ENCODE results near the gene KCNIP3. TPM values are rescaled to one million over a fixed set of nuclear protein-coding genes. Genes with fewer than 3 reads are reported as not detected.

KCNIP3 gene
- polyA plus RNA-seq, 1 of the 3 experiments (the other 2 are of a cell fraction): 0.97 TPM

GRCh38 chr2:95381212-95382191 lies 84.4 kb downstream of the KCNIP3 start:
- H3K9me3 ChIP-seq: no peaks in the 10 kb centered on the region
- no peak overlapping the region for H3K9ac ChIP-seq
- no peaks in the 10 kb centered on the region for H4K20me1 ChIP-seq (ENCODE audit: insufficient read depth)
- no peaks in the 10 kb centered on the region for H3F3A ChIP-seq (replicated peaks; ENCODE audit: insufficient read depth)
- H3K79me2 ChIP-seq (ENCODE audit: insufficient read depth): no peaks in the 10 kb centered on the region
- H3K4me3 ChIP-seq (ENCODE audit: low read depth in 2 of 2, low read length in 1 of 2): no peak overlapping the region
- ChIA-PET POLR2A (no interaction called here), CTCF (interaction anchor here (1.2 kb wide), 1 partner anchor 8 kb away, joined by 4 read pairs; no protein-coding TSS in a partner anchor)
- H3K9me2 ChIP-seq: no peaks in the 10 kb centered on the region
- no peak overlapping the region for H3K27ac ChIP-seq (ENCODE audit: low read depth in 2 of 2, low read length in 1 of 2)
- TF ChIP-seq RXRA (IDR thresholded peaks at IDR 0.05; ENCODE audit: borderline replicate concordance, low read depth): no peak
- TF ChIP-seq POLR2AphosphoS5 (IDR thresholded peaks at IDR 0.05; ENCODE audit: low read depth, low read length): no peak
- no peak for TF ChIP-seq IRF3 (IDR thresholded peaks at IDR 0.05; ENCODE audit: low read depth, low read length)
- no peak for TF ChIP-seq EP300 (IDR thresholded peaks at IDR 0.05; ENCODE audit: borderline replicate concordance in 1 of 2, low read depth in 1 of 2, low read length in 1 of 2)
- no peak for TF ChIP-seq RFX5 (IDR thresholded peaks at IDR 0.05; ENCODE audit: low read length)
- TF ChIP-seq SIN3A (IDR thresholded peaks at IDR 0.05; ENCODE audit: borderline replicate concordance, low read depth, low read length): no peak
- TF ChIP-seq CHD2 (IDR thresholded peaks at IDR 0.05; ENCODE audit: low read length, partially characterized antibody): no peak
- TF ChIP-seq ZBTB33 (IDR thresholded peaks at IDR 0.05; ENCODE audit: borderline replicate concordance, low read depth): no peak
- no peak for TF ChIP-seq GATA2 (CRISPR knock-in tag; IDR thresholded peaks at IDR 0.05)
- TF ChIP-seq MAX (IDR thresholded peaks at IDR 0.05; ENCODE audit: low read depth): no peak
- H2AFZ ChIP-seq (ENCODE audit: low read depth): no peak overlapping the region
- no peaks in the 10 kb centered on the region for H3K36me3 ChIP-seq (replicated peaks in 1 of 2; ENCODE audit: control insufficient read depth in 1 of 2, insufficient read depth in 2 of 2, low read length in 1 of 2)
- WGBS (ENCODE audit: low lambda C conversion rate): 47% methylated on average over 20 of the region's 22 CpGs
- H3K27me3 ChIP-seq (ENCODE audit: insufficient read depth): no peaks in the 10 kb centered on the region; the same call in 1 of the 2 replicates
- no peak overlapping the region for H3K4me2 ChIP-seq
- no peaks in the 10 kb centered on the region for H3K4me1 ChIP-seq (ENCODE audit: control insufficient read depth in 1 of 2, insufficient read depth in 2 of 2, low read depth in 1 of 2, low read length in 1 of 2)
- no peak for DNase-seq

- WGBS (ENCODE audit: low lambda C conversion rate): 55% methylated on average over 13 of the region's 20 CpGs
- H3K27ac ChIP-seq (ENCODE audit: low read depth in 2 of 2, low read length in 1 of 2): no peak overlapping the region
- no peak overlapping the region for H3K9ac ChIP-seq
- no peaks in the 10 kb centered on the region for H3K36me3 ChIP-seq (replicated peaks in 1 of 2; ENCODE audit: control insufficient read depth in 1 of 2, insufficient read depth in 2 of 2, low read length in 1 of 2)
- H4K20me1 ChIP-seq (ENCODE audit: insufficient read depth): no peaks in the 10 kb centered on the region
- DNase-seq: no peak
- no peaks in the 10 kb centered on the region for H3K9me2 ChIP-seq
- H3K9me3 ChIP-seq: no peaks in the 10 kb centered on the region
- H3K4me3 ChIP-seq (ENCODE audit: low read depth in 2 of 2, low read length in 1 of 2): no peak overlapping the region
- H3K27me3 ChIP-seq (ENCODE audit: insufficient read depth): no peaks in the 10 kb centered on the region; the same call in 1 of the 2 replicates
- POLR2A ChIA-PET: no interaction called here
- H3K4me2 ChIP-seq: no peak overlapping the region
- H3K79me2 ChIP-seq (ENCODE audit: insufficient read depth): no peaks in the 10 kb centered on the region
- CTCF ChIA-PET: no interaction called here
- TF ChIP-seq FOSL2 (IDR thresholded peaks at IDR 0.05; ENCODE audit: borderline replicate concordance, low read depth) (no peak), RXRA (IDR thresholded peaks at IDR 0.05; ENCODE audit: borderline replicate concordance, low read depth) (no peak), PBX3 (IDR thresholded peaks at IDR 0.05) (no peak), MEF2A (IDR thresholded peaks at IDR 0.05; ENCODE audit: borderline replicate concordance, low read depth) (no peak), SIN3A (IDR thresholded peaks at IDR 0.05; ENCODE audit: borderline replicate concordance, low read depth, low read length) (no peak)
- H2AFZ ChIP-seq (ENCODE audit: low read depth): no peak overlapping the region
- no peaks in the 10 kb centered on the region for H3K4me1 ChIP-seq (ENCODE audit: control insufficient read depth in 1 of 2, insufficient read depth in 2 of 2, low read depth in 1 of 2, low read length in 1 of 2)
- H3F3A ChIP-seq (replicated peaks; ENCODE audit: insufficient read depth): no peaks in the 10 kb centered on the region
Measured at GRCh38 chr2:95382192-95382591, 85.0 kb downstream of the KCNIP3 start.
